OCI-LY1 (cell line): Measurements from ENCODE around the gene SNX24.

Source experiments
- CTCF ChIP-seq: fragments of 200-600 bp; sonication (generic), shearing (Covaris generic); IDR thresholded peaks from 2 replicates; pipeline ENCODE4 v1.5.1; 2017; ENCODE audit warnings: mild to moderate bottlenecking, antibody characterized with exemption, low read length, moderate library complexity, mixed read lengths
- EZH2 ChIP-seq: fragments of 200-600 bp; sonication (generic), shearing (Covaris generic); IDR thresholded peaks from 2 replicates; pipeline ENCODE4 v1.8.0; 2017; ENCODE audit warnings: borderline replicate concordance, mixed run types, mild to moderate bottlenecking, antibody characterized with exemption, low read length, moderate library complexity, mixed read lengths

DNA sequence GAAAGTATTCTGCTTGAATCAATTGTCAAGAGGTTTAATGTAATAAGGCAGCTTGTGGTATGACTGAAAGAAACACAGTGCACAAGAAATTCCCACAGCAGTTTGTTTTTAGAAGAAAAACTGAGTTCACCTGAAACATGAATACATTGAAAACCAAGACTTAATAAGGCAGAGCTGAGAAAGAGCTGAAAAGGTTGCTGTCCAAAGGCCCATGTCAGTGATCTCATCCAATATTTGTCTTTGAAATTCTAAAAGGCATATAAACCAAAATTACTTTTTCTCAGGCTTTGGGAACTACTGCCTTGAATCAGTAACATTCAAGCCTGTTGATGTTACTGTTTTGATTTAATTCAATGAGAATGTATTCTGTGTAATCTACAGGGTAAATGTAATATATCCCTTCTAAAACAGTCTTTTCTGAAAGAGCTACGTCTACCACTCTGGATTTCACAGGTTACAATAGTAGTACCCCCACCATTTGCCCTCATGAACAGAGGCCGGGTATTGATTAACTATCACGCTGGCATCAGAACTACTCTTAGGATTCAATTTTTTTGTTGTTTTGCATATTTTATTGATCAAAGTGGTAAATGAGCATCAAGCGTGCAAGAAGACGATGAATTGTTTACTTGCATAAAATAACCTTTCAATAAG is 133.4 kb downstream of the SNX24 start:
- TF ChIP-seq CTCF: no peak
- TF ChIP-seq EZH2: no peak
